Measurements from ENCODE around the gene MACF1. TPM values are rescaled to one million over a fixed set of nuclear protein-coding genes. Genes with fewer than 3 reads are reported as not detected.

The MACF1 gene
- total and polyA plus RNA-seq, 4 donors = 23.3 to 216 (median 51.2) TPM

DNA sequence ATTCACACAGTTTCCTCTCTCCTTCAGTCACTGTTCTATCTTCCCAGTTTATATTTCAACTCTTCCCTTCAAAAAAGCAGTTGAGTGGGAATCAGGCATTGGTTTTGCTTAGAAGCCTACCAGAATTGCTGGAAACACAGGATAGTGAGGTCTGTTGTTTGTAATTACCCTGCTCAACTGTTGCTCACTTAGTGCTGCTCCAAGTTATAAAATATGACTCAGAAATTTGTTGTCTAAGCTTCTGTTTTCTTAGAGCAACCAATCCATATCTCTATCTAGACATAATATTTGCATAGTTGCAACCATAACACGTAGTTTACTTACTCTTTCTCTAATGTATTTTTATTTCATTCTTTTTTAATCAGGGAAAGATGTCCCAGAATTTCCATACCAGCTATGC is 87.9 kb downstream of the MACF1 start:
- WGBS = 61% methylated on average over 1 of the region's 1 CpG
- no peaks in the 10 kb centered on the region for H3K4me1 ChIP-seq (ENCODE audit: control insufficient read depth in 4 of 4, insufficient read depth in 4 of 4, low read length in 3 of 4)
- no peak overlapping the region for H3K4me3 ChIP-seq (ENCODE audit: low read depth in 1 of 3, low read length in 3 of 3)
- no peak for DNase-seq (ENCODE audit: low spot score)
- TF ChIP-seq EGR1 (IDR thresholded peaks at IDR 0.05; ENCODE audit: low read depth in 2 of 2) = no peak
- TF ChIP-seq ZBTB33 (IDR thresholded peaks at IDR 0.05) = no peak
- no peak for TF ChIP-seq FOXA1 (IDR thresholded peaks at IDR 0.05)
- no peak for TF ChIP-seq MAX (IDR thresholded peaks at IDR 0.05)
- H3K36me3 ChIP-seq (ENCODE audit: control insufficient read depth in 4 of 4, insufficient read depth in 3 of 4, low read depth in 1 of 4, low read length in 3 of 4) = peaks cover 8 to 68% (median 53%) of the 10 kb centered on the region in 4 donors
- no peaks in the 10 kb centered on the region for H3K9me3 ChIP-seq (ENCODE audit: control insufficient read depth in 4 of 4, low read length in 3 of 4)
- no peaks in the 10 kb centered on the region for H3K27me3 ChIP-seq (ENCODE audit: control insufficient read depth in 4 of 4, insufficient read depth in 4 of 4, low read length in 3 of 4)
- H3K9ac ChIP-seq (ENCODE audit: low read depth in 1 of 2, low read length in 2 of 2) = no peak overlapping the region
- H3K27ac ChIP-seq (ENCODE audit: low read depth in 1 of 2, low read length in 2 of 2) = no peak overlapping the region

- 87% methylated on average over 3 of the region's 3 CpGs for WGBS
- H3K9ac ChIP-seq (ENCODE audit: low read depth in 1 of 2, low read length in 2 of 2) = no peak overlapping the region
Measured at GRCh38 chr1:39293375-39294070, 89.0 kb downstream of the MACF1 start.

GRCh38 chr1:39294531-39294930 is 90.0 kb downstream of the MACF1 start:
- Histone ChIP-seq H3K9ac (ENCODE audit: low read depth in 1 of 2, low read length in 2 of 2) (no peak overlapping the region), H3K9me3 (ENCODE audit: control insufficient read depth in 4 of 4, low read length in 3 of 4) (no peaks in the 10 kb centered on the region), H3K4me3 (ENCODE audit: low read depth in 1 of 3, low read length in 3 of 3) (no peak overlapping the region), H3K4me1 (ENCODE audit: control insufficient read depth in 4 of 4, insufficient read depth in 4 of 4, low read length in 3 of 4) (no peaks in the 10 kb centered on the region), H3K36me3 (ENCODE audit: control insufficient read depth in 4 of 4, insufficient read depth in 3 of 4, low read depth in 1 of 4, low read length in 3 of 4) (peaks cover 8 to 72% (median 53%) of the 10 kb centered on the region in 4 donors), H3K27me3 (ENCODE audit: control insufficient read depth in 4 of 4, insufficient read depth in 4 of 4, low read length in 3 of 4) (no peaks in the 10 kb centered on the region), H3K27ac (ENCODE audit: low read depth in 1 of 2, low read length in 2 of 2) (no peak overlapping the region)
- 84% methylated on average over 1 of the region's 1 CpG for WGBS
- no peak for DNase-seq (ENCODE audit: low spot score)
- TF ChIP-seq CTCF (IDR thresholded peaks at IDR 0.05; ENCODE audit: low read depth, low read length, missing input control) = no peak

More at GRCh38 chr1:39293375-39294070, 89.0 kb downstream of the MACF1 start:
- DNase-seq (ENCODE audit: low spot score) = no peak
- H3K27me3 ChIP-seq (ENCODE audit: control insufficient read depth in 4 of 4, insufficient read depth in 4 of 4, low read length in 3 of 4) = no peaks in the 10 kb centered on the region
- H3K36me3 ChIP-seq (ENCODE audit: control insufficient read depth in 4 of 4, insufficient read depth in 3 of 4, low read depth in 1 of 4, low read length in 3 of 4) = peaks cover 8 to 68% (median 52%) of the 10 kb centered on the region in 4 donors
- H3K4me3 ChIP-seq (ENCODE audit: low read depth in 1 of 3, low read length in 3 of 3) = no peak overlapping the region
- H3K27ac ChIP-seq (ENCODE audit: low read depth in 1 of 2, low read length in 2 of 2) = no peak overlapping the region
- TF ChIP-seq GABPA (IDR thresholded peaks at IDR 0.05 in 1 of 2, conservative IDR thresholded peaks at IDR 0.05 in 1 of 2) = no peak
- H3K9me3 ChIP-seq (ENCODE audit: control insufficient read depth in 4 of 4, low read length in 3 of 4) = no peaks in the 10 kb centered on the region
- H3K4me1 ChIP-seq (ENCODE audit: control insufficient read depth in 4 of 4, insufficient read depth in 4 of 4, low read length in 3 of 4) = no peaks in the 10 kb centered on the region

GRCh38 chr1:39295901-39296300 is 91.4 kb downstream of the MACF1 start:
- no peaks in the 10 kb centered on the region for H3K9me3 ChIP-seq (ENCODE audit: control insufficient read depth in 4 of 4, low read length in 3 of 4)
- no peak for TF ChIP-seq NR2F2 (IDR thresholded peaks at IDR 0.05)
- TF ChIP-seq EGR1 (IDR thresholded peaks at IDR 0.05; ENCODE audit: low read depth in 2 of 2) = no peak
- no peak for TF ChIP-seq HNF4A (conservative IDR thresholded peaks at IDR 0.05)
- no peak for TF ChIP-seq CTCF (IDR thresholded peaks at IDR 0.05; ENCODE audit: low read depth, low read length, missing input control)
- TF ChIP-seq GABPA (IDR thresholded peaks at IDR 0.05 in 1 of 2, conservative IDR thresholded peaks at IDR 0.05 in 1 of 2) = no peak
- no peak for TF ChIP-seq HNF4G (IDR thresholded peaks at IDR 0.05)
- no peak for TF ChIP-seq ZBTB33 (IDR thresholded peaks at IDR 0.05)
- no peak for TF ChIP-seq RAD21 (IDR thresholded peaks at IDR 0.05)
- no peak for TF ChIP-seq FOXA2 (IDR thresholded peaks at IDR 0.05)
- no peaks in the 10 kb centered on the region for H3K27me3 ChIP-seq (ENCODE audit: control insufficient read depth in 4 of 4, insufficient read depth in 4 of 4, low read length in 3 of 4)
- no peak overlapping the region for H3K4me3 ChIP-seq (ENCODE audit: low read depth in 1 of 3, low read length in 3 of 3)
- no peak overlapping the region for H3K9ac ChIP-seq (ENCODE audit: low read depth in 1 of 2, low read length in 2 of 2)
- no peaks in the 10 kb centered on the region for H3K4me1 ChIP-seq (ENCODE audit: control insufficient read depth in 4 of 4, insufficient read depth in 4 of 4, low read length in 3 of 4)
- 95% methylated on average over 2 of the region's 2 CpGs for WGBS
- H3K36me3 ChIP-seq (ENCODE audit: control insufficient read depth in 4 of 4, insufficient read depth in 3 of 4, low read depth in 1 of 4, low read length in 3 of 4) = peaks cover 12 to 84% (median 64%) of the 10 kb centered on the region in 4 donors
- H3K27ac ChIP-seq (ENCODE audit: low read depth in 1 of 2, low read length in 2 of 2) = no peak overlapping the region
- no peak for DNase-seq (ENCODE audit: low spot score)
